Measurements from ENCODE around the gene CREB5.

The CREB5 gene

DNA sequence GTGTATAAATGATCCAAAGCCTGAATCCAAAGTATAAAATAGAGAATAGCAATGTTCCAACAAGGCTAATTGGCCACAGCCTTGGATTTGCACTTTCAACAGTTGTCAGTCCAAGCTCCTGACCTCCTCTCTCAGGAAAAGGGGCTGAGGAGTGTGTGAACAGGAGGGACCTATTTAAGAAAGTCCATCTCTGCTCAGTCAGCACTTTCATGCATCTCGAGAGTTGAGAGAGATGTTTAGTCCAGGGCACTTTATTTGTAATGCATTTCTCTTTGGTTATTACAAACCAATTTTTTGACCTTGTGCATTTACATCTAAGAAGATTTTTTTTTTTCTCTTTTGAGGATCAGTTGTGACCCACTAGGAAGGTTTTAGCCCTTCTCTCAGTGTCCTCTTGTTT is 244.2 kb downstream of the CREB5 start:
- DNase-seq: no peak

- no peak for DNase-seq
Measured at GRCh38 chr7:28658381-28658780, 246.1 kb downstream of the CREB5 start.

- DNase-seq: no peak
Measured at GRCh38 chr7:28660132-28660531, 247.8 kb downstream of the CREB5 start.

GRCh38 chr7:28661826-28662595 is 249.7 kb downstream of the CREB5 start:
- DNase-seq: no peak

DNA sequence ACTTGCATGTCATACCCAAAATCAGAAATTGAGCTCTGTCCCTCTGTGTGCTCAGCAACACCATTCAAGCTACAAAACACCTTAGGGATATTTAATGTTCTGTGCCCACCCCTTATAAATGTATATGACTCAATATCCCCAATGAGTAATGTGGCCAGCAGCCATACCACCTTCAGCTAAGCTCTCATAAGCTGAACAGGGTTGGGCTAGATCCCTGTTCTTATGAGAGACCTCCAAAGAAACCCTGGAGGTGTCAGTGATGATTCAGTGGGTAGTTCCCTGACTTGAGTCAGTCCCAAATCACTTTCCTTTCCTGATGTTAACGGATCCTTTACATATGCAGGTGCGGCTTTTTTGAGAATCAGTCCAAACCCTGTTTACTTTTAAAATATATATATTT is 253.8 kb downstream of the CREB5 start:
- peak; percentile 62 for DNase-seq

GRCh38 chr7:28668085-28668484 is 255.8 kb downstream of the CREB5 start:
- no peak for DNase-seq

DNA sequence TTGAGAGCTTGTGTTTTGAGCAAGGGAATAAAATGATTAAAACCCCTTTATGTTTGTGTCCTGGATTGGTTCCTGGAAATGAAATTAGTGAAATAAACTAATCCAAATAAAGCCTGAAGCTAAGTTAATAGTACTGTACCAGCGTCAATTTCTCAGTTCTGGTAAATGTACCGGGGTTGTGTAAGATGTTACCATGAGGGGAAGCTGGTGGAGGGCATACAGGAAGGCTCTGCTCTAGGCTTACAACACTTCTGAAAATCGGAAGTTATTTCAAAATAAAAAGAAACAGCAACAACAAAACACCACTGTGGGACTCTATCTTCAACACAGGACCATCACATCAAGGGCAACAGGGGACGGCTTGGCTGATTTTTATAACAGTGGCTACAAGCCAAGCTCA is 257.0 kb downstream of the CREB5 start:
- DNase-seq: no peak

DNA sequence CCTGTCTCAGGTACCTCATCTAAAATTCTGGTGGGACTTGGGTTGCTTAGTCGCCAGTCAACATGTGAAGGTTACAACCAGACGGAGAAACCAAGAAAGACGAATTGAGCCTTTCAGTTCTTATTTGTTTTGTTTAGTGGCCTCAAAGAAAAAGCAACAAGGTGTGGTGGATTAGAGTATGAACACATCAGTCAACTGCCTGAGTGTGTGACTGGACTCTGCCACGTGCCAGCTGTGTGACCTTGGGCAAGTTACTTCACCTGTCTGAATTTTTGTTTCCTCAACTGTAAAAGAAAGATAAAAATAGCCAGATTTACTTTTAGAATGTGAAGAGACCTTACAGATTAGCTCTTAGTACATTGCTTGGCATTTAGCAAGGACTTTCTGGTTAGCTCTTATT is 259.2 kb downstream of the CREB5 start:
- no peak for DNase-seq

GRCh38 chr7:28672397-28672797 is 260.1 kb downstream of the CREB5 start:
- DNase-seq: no peak

DNA sequence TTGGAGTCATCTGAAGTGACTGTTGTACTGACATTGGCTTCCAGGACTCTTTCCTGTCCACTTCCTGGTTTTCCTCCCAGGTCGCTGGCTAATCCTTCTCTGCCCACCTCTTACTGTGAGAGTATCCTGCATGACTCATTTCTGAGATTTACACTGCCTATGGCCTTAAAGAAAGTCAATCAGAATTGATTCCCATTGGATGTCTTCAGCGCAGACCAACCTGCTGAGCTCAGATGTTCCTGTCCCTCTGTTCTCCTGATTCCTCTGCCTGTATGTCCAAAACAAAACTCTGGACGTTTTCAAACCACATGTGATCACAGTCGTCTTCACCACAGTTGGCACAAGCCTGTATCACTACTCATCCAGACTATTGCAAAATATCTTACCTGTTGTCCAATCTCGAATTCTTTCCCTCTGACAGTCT is 262.1 kb downstream of the CREB5 start:
- peak; percentile 30 for DNase-seq

GRCh38 chr7:28675429-28675828 is 263.1 kb downstream of the CREB5 start:
- no peak for DNase-seq

DNA sequence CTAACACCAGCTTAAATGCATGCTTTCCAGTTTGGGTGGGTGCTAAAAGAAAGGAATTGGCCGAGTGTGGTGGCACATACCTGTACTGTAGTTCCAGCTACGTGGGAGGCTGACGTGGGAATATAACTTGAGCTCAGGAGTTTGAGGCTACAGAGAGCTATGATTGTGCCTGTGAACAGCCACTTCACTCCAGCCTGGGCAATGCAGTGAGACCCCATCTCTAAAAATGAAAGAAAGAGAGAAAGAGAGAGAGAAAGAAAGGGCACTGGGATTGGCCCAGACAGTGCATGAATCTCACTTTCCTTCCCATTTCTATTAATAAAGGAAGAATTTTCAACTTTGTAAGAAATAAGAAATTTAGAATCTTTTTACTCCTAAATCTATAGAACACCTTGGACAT is 265.4 kb downstream of the CREB5 start:
- DNase-seq: no peak

DNA sequence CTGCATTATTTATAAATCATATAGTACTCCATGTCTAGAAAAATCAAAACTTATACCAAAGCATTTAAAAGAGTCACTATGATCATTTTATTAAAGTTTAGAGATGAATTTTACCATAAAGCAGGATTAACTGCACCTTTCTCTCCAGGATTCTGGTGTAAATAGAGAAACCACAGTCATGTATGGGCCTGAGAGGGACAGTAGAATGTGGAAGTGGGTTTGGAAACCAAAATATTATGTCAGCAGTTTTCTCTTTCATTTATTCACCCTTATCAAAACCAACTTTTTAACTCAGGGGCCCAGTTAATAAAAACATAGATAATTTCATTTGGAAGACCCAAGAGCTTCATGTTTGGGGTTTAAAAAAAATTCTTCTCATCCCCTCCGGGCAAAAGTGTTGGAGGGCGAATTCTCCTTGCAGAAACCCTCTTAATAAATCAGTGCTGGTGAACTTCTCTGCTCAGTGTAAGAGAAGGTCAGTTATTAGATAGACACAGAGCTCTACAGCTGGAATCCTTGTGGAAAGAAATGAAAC is 266.2 kb downstream of the CREB5 start:
- DNase-seq: no peak

GRCh38 chr7:28681693-28682310 is 269.5 kb downstream of the CREB5 start:
- DNase-seq: no peak

GRCh38 chr7:28682801-28683200 is 270.5 kb downstream of the CREB5 start:
- no peak for DNase-seq

DNA sequence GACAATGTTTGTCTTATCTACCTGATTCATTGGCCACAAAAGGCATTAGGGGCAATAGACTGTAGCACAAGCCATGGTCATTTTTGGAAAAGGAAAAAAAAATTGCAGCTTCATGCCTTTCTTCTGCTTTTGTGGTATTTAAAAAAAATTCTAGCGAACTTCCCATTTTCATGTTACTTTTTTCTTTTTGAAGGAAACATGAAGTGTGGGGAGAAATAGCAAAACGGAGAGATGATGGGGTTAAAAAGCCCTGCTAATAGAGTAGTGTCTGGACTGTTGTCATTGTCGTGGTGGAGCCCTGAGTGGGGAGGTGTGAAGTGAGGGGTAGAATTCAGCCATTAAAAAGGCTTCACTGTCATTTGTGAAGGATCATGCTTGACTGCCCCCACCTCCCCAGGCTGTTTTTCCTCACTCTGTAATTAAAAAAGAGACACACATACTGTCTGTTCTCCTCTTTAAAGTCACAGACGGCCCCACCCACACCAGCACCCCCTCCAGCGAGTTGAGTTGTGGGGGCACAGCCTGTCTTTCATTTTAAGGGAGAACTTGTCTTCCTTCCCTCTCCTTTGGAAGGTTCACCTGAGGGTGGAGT is 272.4 kb downstream of the CREB5 start:
- DNase-seq: no peak

GRCh38 chr7:28685242-28685643 is 272.9 kb downstream of the CREB5 start:
- no peak for DNase-seq

DNA sequence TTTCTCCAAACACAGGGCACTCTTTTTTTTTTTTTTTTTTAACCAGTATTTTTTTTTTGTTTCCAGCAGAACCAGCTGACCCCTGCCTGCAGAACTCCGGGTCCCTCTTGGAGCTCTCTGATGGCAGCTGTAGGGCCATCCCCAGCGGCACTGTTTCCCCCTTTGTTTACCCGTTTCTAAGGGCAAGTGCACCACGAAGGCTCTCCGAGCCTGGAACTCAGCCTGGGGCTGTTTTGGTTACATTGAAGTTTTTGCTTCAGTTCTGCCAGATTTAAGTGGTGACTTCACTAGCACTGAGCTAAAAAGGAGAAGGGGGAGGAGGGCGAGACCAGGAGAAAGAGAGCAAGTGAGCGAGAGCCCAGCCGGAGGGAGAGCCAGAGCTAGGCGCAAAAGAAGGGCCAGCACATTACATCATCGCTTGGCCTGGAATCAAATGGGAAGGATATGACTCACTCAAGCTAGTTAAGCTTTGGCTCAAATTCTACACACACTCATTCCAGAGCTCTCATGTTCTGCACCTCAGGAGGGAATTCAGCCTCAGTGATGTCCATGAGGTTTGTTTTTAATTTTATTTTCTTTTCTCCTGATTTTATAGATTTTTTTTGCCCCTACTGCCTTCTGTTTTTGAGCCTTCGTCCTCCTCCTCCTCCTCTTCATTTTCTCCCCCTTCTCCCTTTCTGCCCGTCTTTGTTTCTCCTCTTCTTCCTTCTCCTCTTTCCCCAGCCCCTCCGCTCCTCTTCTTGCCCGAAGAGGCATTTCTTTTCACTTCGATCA is 273.5 kb downstream of the CREB5 start:
- DNase-seq: peak; percentile 99

- DNase-seq: peak; percentile 79
Measured at GRCh38 chr7:28686418-28686800, 274.1 kb downstream of the CREB5 start.

DNA sequence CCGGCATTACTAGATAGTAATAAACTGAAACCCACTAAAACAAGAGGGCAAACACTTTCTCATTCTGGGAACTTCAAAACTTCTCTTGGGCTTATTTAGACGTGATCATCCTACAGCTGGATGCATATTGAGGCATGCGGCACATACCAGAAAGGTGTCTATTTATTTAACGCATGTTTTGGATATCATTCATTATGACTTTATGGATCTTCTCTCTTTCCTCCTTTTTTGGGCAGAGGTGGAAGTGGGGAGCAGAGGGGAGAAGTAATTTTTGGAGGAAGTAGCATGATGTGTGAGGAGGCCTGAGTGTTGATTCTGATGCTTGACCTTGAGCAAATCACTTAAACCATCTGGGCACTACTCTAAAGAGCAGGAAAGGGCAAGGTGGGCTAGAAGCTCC is 275.2 kb downstream of the CREB5 start:
- peak; percentile 18 for DNase-seq

GRCh38 chr7:28688174-28688573 is 275.9 kb downstream of the CREB5 start:
- no peak for DNase-seq

DNA sequence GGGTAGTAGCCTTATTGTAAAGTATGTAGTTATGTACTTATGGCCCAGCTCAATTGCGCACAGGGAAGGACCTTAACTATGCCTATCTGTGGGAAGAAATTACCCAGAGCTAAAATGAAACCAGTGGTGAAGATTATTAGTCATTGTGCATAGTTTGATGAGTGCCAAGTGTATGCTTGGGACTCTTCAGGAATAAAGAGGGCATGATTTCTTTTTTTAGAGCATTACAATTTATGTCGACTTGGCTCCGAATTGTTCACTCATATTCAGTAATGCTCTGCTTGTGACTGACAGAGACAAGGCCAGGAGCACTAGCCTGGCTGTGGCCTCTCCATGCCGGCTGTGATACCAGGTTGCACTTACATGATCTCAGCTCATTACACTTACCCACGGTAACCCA is 276.3 kb downstream of the CREB5 start:
- DNase-seq: peak; percentile 50

Data from EL (cell line).